GM19025 (cell line): ENCODE data around the gene TTC28.

Experiments
- ATAC-seq: cut with Tn5 transposase; IDR thresholded peaks from one replicate; pipeline ENCODE4 v1.9.1; 2021; ENCODE audit warnings: mild to moderate bottlenecking, low read depth, moderate library complexity; ENCODE audit not compliant: unreplicated experiment

The TTC28 gene

DNA sequence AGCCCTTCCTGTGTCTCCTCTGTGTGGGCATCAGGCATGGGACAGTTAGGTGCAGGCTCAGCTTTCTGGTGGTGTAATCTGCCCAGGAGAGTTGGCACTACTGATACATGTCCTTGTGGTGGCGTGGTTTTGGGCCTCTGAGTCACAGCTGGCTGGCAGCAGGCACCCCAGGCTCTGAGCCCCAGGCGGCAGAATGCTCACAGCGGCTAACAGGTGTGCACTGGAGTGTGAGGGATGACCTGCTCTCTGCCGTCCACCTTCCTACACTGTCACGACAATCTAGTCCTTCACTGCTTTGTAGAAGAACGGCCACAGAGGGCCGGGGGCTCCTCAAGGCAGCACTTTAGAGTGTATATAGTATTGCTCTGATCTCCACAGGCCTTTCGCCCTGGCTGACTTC lies 660.3 kb downstream of the TTC28 start:
- no peak for ATAC-seq

DNA sequence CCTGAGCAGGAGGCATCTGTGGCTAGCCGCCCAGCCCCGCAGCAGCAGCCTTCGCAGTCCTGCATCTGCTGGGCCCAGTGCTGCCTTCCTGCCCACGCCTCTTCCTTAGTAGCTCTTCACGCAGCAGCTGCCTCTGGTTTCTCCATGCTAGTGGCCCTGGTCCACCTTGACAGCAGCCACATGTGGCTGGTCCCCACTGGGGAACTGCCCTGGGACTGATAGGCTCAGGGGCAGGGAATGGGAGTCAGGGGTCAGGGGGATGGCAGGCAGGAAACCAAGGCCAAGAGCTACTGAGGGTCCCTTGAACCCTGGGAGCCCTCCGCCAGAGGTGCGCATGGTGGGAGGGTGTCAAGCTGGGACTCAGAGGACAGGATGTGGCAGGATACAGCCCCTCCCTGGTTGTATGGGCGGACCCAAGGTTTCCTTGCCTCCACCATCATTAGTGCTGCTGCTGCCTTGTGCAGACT lies 661.1 kb downstream of the TTC28 start:
- no peak for ATAC-seq

DNA sequence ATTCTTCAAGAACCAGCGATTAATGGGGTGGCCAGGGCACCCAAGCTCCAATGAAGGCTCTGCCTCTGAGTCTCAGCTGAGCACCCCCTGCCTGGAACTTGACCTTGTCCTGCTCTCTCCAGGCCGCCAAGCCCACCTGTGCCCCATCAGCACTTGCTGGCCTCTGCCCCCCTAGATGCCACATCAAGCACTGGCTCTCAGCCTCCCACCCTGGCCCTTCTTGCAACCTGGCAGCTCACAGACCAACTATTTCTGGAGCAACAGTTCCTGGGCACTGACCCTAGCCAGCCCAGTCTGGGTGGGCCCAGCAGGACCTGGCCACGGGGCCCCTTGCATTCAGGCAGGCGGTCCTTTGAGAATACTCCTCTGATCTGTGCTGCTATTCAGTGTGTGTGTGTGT lies 661.8 kb downstream of the TTC28 start:
- ATAC-seq, result no peak

DNA sequence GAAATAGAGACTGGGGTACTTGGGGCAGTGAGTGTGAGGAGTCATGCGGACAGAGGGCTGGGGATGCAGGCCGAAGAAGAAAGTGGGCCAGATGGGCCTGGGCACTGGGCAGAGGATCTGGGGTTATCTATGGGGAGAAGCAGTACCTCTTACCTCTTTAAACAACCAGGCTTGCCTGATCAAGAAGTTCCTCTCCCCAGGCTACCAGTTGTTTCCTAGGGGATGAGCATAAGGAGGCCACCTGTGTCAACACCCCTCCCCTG lies 662.2 kb downstream of the TTC28 start:
- no peak for ATAC-seq

DNA sequence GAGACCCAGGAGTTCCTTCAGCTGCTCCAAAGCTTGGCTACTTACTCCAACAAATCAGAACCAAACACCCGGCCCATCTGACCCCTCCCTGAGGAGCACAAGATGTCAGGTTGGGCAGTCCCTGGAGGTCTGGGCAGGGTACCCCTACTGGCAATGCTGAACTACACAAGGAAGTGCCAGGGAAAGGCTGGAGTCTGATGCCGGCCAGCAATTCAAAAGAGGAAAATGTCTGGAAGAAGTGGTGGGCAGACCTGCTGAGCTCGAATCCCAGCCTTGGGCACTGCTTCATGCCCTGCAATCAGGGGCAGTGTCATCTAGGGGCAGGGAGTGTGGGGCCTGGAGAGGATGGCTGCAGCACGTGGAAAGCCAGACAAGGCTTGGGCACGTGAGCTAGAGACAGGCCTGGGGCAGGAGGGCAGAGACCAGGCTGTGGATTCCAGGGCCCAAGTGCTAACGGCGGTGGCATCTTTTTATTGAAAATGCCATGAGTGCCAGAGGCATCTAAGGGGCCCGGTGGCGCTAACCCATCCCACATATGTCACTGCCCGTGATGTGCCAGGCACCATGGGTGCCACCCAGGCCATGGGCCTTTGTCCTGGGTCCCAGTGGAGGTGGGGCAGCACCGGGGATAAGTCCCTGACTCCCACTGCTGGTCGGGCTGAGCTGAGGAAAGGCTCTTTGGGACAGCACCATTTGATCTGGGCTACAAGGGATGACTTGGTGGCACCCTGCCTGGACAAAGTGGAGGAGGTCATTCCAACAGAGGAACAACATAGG lies 662.7 kb downstream of the TTC28 start:
- ATAC-seq, result no peak

DNA sequence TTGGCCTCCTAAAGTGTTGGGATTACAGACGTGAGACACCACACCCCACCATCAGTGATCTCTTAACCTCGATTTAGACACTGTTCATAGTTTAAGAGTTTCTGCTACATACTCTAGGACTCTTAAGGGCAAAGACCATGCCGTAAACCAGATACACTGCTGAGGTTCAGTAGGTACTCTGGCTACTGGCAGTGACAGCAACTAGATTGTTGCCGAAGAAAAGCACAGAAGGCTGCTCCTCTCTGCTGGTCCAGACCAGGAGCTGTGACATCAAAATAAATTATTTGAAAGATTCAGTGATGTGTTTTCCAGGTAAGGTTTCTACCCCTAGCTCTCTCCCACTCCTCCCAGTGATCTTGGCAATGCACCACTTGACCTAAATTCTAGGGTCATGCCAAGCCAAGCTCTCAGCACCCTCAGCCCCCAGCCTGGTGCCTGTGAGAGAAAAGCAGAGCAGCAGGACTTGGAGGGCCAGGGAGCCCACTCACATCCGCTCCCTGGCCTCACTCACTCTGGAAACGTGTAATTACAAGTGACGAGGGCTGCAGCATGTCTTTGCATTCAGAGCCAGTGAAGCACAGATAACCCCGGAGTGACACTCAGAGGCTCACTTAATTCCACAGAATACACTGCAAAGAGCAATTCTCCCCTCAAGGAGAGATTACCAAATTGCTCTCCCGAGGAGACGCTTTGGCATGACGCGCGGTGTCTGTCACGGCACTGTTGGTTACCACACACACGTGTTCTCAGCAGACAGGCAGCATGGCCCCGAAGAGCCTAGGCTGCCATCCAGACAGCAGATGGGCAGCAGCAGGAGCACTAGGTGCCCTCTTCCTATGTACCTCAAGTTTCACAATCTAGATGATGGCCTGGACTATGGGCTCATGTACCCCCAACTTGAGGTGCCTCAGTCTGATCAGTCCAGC lies 663.7 kb downstream of the TTC28 start:
- ATAC-seq, result no peak

DNA sequence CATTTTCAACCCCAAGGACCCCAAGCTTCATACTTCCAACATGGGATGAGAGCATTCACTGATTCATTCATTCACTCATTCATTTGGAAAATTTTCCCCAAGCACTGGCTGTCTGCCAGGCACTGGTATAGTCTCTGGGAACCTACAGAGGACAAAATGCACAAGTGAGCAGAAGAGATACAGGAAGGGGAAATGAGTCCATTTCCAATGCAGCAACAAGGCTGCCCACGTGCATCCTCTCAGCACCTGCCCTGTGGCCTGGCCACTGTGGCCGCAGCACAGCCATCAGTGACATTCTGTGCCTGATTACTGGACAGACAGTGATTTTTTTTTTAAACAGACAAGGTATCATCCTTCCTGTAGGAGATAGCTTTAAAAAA lies 664.6 kb downstream of the TTC28 start:
- ATAC-seq, result no peak

DNA sequence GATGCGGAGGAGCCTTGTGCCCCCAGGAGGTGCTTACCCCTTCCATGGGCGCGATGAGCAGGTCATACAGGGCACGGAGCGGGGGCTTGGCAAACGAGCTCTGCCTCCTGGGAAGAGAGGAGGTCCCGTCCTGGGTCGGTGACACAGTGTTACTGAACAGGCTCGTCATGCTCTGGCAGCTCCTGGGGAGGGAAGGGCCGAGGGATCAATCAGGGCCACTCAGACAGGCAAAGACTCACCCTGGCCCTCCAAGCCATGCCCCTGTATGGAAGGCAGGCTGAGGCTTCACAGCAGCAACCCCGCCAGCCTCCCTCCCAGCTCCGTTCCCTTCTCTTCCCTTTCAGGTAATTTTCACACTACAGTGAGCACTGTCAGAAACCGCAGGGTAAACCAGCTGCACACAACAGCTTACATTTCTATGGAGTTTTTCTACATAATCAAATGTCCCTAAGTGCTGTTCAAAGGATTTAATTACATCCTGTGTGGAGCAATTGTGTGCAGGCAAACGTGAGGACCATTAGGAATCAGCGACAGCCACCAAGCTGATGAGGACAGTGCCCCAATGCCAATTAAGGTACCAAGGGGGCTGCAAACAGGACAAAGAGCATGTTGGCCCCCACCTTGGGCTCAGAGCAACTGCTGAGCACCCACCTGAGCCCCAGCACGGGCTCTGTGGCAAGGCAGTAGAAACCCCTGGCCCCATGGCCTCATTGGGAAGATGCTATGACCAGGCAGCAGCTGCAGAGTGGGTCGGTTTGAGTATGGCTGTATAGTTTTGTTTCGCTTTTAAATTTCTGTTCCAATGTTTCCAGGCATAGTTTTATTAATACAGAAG lies 665.2 kb downstream of the TTC28 start:
- ATAC-seq, result no peak

DNA sequence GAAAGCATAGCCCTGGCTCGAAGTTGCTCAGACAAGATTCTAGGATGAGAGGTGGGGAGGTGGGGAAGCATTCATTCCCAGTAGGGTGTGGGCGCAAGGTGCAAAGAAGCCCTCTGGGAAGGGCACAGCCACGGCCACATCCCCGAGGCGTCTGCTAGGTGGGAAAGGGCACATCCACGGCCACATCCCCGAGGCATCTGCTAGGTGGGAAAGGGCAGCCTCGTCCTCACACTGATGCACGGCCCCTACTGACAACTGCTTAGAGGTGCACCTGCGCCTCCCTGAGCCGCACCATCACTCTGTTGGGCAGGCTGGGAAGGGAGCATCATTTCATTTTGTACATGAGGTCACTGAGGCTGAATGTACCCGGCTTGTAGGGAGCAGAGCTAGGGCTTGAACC lies 666.0 kb downstream of the TTC28 start:
- ATAC-seq, result no peak

DNA sequence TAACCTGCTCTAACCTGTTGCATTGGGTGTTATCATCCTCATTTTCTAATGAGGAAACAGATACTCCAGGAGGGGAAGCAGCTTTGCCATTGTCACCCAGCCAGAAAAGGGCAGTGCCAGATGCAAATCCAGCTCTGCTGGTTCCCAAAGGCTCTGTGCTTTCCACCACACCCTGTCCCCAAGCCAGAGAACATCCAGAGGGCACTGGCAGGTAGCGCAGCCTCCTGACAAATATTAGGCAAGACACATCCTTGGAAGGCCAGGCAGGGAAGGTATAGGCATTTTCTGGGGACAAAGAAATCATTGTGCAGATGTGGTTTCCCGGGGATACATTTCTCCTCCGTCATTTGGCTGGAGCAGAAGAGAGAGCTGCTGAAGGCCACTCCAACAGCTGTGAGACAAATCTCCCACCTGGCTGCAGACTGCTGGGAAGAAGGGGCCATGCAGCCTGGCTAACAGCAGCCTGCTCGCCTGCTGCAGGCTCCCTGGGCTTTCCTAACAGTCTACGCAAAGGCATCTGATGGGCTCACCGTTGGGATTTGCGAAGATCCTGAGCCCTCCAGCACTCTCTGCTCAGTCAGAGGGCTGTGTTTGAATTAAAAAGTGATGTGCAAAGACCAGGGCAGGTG lies 666.7 kb downstream of the TTC28 start:
- ATAC-seq, result no peak

DNA sequence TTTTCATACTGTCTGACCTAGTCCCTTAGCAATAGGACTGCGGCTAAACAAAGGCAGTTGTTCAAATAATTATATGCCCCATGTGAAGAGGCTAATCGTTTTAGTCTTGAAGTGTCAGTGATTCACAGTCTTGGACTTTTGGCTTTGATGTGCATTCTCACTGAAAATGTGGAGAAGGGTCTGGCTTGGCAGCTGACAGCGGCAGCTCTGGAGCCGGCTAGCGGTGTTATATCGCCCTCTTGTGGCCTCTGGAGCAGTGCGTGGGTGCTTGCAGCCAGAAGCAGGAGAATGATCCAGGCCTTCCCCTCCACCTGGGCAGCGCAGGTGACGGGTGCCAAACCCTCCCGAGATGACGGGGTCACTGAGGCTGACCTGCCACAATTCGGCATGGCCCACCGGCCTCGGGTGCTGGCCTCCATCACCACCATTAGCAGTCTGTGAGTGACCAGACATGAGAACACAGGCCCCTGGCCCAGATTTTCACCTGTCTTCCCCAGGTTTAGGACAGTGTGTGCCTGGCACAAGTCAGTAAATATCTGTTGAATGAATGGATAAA lies 670.3 kb downstream of the TTC28 start:
- ATAC-seq, result no peak

DNA sequence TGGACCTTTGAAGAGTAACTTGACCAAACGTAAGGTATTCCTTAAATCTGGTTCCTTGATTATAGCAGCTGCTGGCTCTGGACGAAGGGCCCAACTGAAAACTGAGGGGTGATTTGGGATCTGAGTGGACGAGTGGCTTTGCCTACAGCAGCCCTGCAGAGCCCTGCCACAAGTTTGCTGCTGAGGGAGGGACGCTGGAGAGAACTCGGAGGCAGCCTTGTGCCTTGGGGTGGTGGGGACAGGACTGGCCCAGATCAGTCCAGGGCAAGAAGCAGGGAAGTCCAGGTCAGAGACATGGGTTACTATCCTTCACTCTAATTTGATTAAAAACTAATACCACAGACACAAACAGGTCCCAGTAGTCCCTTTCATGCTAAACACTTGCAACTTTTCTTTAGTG lies 671.0 kb downstream of the TTC28 start:
- no peak for ATAC-seq

DNA sequence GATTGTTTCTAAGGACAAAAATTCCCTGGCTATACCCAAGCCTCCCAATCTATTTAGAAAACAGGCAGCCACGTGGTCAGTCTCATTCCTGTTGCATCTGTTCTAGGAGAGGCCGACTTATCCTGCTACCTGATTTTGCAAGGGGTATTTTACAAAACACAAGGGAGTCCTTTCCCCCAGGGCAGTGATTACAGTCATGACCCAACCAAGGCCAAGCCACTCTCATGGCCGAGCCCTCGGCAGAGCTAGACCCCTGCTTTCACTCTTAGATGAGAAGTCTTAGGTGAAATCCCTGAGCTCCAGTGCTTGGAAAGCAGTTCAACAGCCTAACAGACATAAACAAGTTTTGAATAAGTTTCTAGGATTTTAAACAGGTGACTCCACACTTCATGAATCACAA lies 671.6 kb downstream of the TTC28 start:
- ATAC-seq, result no peak

DNA sequence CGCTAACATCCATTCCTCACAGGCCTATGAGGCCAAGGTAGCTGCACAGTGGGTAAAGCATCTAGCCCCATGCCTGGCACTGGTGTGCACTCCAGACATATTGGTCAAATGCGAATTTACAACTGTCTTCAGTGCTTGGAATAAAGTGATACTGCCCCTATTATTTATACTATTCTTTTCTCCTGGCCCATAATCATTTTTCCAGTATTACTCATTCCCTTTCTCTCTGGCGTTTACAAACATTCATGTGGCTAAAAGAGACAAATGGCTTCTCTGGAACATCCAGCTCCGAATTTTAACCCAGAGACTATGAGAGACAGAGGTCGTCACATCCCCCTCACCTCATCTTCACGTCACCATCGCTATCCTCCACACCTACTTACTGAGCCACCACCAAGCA lies 673.4 kb downstream of the TTC28 start:
- ATAC-seq, result no peak

DNA sequence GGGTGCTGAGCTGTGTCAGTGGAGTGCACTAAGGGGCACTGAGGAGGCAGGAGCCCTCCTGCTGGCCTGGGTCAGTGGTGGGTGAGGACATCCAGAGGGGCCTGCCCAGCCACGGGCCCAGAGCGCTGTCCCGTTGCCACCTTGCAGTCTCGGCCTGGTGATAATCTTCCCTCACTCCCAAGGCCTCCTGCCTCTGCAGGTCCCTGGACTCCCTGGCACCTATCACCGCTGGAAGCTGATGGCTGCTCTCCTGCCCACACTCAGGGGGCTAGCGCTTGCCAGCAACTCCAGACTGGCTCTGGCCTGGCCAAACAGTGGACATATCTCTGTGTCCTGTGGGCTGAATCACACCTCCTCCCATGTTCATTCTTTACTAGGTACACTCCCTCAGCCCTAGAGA lies 674.1 kb downstream of the TTC28 start:
- no peak for ATAC-seq

DNA sequence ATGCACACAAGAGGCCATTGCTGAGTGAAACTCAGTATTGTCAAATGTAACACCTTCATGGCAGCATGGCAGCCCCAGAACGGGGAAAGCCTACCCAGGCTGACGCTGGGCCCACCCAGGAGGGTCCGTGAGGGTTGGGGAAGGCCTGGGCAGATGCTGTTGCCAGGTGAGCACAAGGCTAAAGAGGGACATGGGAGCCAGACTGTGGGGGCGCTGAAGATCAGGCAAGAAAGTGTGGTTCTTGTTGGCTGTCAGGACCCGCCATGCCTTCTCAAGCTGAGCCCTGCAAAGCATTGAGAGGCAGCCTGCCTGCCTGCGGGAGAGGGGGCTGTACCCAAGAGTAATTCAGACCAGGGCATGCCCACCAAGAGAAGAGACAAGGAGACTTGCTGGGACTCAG lies 675.6 kb downstream of the TTC28 start:
- ATAC-seq, result no peak

DNA sequence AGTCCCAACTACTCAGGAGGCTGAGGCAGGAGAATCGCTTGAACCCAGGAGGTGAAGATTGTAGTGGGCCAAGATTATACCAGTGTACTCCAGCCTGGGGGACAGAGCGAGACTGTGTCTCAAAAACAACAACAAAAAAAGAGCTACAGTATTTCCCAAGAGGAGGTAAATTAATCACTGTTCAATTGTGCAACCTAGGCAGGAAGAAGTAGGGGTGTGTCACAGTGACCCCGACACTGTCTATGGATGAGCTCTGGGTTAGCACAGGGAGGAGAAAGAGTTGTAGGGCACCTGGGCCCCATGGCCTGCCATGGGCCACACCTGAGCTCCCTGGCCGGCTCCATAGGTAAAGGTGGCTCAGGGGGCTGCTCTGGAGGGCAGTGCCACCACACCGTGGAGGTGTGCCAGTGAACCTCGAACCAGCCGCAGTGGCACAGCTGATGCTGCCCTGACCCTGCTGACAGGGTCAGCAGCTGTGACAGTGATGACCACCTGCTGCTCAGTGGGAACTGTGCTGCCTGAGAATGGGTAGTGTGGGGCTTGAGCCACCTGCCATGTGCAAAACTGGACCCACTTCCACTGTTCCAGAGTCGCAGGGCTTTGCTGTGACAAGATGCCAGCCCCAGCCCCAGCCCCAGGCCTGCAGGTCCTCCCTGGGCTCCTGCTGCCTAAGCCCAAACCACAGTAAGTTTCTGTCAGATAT lies 676.6 kb downstream of the TTC28 start:
- ATAC-seq, result no peak

DNA sequence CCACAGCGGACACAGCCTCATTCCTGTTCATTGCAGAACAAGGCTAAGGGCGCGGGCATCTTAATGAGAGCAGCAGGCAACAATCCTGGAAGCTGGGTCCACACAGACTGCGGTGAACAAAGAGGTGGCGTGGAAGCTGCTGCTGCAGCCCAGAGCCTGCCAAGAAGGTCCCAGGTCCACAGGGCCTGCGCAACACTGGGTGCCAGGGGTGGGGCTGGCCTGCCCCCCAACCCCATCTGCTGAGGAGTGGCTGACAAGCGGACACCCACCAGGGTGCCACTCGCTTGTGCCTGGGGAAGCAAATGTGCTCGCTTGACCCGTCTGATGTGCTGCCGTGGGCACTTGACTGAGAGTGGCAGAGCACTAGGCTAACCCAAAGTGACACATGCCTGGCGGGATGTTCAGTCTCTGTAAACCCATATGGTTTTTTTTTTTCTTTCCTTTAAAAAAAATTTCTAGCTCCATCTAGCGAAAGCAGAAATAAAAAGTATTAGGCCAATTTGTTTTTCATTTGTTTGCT lies 677.4 kb downstream of the TTC28 start:
- ATAC-seq, result no peak

DNA sequence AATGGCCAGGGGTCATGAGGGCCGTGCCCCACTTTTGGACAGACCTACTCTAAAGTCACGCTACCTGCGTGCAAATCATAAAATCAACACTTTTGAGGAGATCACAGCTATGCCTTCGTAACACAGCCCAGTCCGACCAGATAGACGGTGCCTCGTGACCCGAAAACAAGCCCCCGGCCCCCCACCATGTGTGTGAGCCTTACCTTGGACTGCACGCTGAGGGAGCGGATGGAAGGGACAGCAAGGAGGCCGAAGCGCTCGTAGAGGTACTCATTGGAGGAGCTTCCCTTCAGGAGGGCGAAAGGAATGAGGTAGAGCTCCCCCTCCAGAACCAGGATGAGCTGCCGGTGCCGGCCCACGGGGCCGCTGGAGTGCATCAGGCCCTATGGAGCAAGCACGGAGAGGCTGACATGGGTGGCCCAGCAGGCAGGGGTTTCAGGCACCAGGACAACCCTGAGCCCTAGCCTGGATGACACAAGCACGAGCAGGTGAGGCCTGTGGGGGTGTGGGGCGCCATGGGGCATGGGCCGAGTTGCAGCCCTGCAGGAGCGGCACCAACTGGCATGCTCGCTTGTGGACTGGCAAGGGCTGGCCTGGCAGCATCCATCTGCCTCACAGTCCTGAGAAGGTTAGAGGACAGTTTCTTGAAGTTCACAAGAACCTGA lies 678.3 kb downstream of the TTC28 start:
- no peak for ATAC-seq
